Measurements from ENCODE around the gene ZNF526.

- TF ChIP-seq ZBTB9 (CRISPR knock-in tag; IDR thresholded peaks at IDR 0.05) (no peak; the same call in 1 of the 2 replicates), NFRKB (IDR thresholded peaks at IDR 0.05; ENCODE audit: low read depth) (0 out of 2 replicates have a peak, but pooled peaks have one; percentile 62)
Measured at GRCh38 chr19:42269478-42270345, 49.6 kb downstream of the ZNF526 start.

Data from K562 (cell line).